ENCODE measurements around the gene RUVBL2.

The RUVBL2 gene

DNA sequence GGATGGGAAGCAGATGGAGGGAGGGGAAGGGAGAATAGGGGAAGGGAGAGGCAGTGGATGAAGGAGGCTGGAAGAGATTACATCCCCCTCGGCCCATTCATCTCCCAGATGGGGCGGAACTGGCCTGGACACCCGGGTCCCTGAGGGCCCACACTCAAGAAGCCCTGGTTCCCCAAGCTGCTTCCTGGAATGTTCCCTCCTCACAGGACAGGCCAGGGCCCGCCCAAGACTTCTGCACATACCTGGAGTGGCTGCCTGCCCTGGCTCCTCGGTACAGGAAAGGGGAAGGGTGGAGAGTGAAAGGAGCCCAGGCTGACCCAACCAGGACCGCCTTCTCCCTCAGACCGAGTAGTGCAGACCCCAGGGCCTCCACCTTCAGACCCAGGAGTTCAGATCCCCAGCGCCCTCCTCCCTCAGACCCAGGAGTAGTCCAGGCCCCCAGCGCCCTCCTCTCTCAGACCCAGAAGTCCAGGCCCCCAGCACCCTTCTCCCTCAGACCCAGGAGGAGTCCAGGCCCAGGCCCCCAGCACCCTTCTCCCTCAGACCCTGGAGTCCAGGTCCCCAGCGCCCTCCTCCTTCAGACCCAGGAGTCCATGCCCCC lies 70.4 kb downstream of the RUVBL2 start:
- no peak for DNase-seq (ENCODE audit: low read depth)
- TF ChIP-seq, protein P1, sequence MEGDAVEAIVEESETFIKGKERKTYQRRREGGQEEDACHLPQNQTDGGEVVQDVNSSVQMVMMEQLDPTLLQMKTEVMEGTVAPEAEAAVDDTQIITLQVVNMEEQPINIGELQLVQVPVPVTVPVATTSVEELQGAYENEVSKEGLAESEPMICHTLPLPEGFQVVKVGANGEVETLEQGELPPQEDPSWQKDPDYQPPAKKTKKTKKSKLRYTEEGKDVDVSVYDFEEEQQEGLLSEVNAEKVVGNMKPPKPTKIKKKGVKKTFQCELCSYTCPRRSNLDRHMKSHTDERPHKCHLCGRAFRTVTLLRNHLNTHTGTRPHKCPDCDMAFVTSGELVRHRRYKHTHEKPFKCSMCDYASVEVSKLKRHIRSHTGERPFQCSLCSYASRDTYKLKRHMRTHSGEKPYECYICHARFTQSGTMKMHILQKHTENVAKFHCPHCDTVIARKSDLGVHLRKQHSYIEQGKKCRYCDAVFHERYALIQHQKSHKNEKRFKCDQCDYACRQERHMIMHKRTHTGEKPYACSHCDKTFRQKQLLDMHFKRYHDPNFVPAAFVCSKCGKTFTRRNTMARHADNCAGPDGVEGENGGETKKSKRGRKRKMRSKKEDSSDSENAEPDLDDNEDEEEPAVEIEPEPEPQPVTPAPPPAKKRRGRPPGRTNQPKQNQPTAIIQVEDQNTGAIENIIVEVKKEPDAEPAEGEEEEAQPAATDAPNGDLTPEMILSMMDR (IDR thresholded peaks at IDR 0.05; ENCODE audit: insufficient read depth, low read depth, low read length, missing control alignments): no peak
- H3K4me3 ChIP-seq (ENCODE audit: low read depth, low read length): no peak overlapping the region

DNA sequence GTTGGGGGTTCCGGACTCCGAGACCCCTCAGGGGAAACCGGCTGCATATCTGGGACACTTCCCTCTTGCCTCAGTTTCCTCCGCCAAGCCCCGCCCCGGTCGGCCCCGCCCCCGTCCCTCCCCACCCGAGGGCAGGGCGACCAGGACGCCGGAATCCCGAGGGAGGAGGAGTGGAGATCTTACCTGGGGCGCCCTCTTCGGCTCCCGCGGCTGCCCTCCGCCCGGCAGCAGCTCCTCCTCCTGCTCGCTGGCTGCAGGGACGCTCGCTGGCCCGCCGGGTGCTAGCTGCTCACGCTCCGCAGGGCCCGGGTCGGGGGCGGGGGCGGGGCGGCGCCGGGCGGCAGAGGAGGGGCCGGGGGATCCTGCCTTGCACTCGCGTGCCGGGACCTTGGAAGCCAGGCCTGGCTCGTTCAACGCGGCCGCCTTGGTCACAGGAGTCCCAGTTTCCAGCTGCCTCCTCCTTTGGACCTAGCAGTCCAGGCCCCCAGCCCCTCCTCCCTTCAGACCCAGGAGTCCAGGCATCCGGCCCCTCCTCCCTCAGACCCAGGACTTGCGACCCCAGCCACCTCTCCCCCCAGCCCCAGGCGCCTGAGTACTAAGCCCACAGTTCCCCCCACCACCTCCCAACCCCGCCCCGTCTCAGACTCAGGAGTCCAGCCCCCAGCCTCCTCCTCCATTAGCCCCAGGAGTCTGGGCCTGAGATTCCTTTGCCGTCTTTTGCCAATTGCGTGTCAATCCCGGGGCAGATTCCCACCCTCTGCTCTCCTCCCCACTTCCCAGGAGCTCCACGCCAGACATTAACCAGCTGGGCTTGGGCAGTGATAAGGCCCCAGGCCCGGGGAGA lies 71.3 kb downstream of the RUVBL2 start, which contains the start of gene NTF4:
NTF4 (minus strand) TSS at position 51 of the 844 bp plus-strand sequence. CDS start 2,821 bp downstream, outside the sequence.
- no peak within 1 kb of the TSS for H3K4me3 ChIP-seq (ENCODE audit: low read depth, low read length)

More for the DNA sequence above, 71.3 kb downstream of the RUVBL2 start, which contains the start of gene NTF4:
- no peak for DNase-seq (ENCODE audit: low read depth)
- TF ChIP-seq, protein P1 (IDR thresholded peaks at IDR 0.05; ENCODE audit: insufficient read depth, low read depth, low read length, missing control alignments): no peak

Measured in GM12865 (cell line).